GM19240 (cell line): Measurements from ENCODE around the gene GAREM1.

Source experiments
- DNase-seq: peaks from one replicate; pipeline ENCODE4 v3.0.0; 2011; ENCODE audit warnings: low spot score; ENCODE audit not compliant: insufficient read length

Gene GAREM1

GRCh38 chr18:32459361-32460101 lies 11.2 kb downstream of the GAREM1 start:
- no peak for DNase-seq

DNA sequence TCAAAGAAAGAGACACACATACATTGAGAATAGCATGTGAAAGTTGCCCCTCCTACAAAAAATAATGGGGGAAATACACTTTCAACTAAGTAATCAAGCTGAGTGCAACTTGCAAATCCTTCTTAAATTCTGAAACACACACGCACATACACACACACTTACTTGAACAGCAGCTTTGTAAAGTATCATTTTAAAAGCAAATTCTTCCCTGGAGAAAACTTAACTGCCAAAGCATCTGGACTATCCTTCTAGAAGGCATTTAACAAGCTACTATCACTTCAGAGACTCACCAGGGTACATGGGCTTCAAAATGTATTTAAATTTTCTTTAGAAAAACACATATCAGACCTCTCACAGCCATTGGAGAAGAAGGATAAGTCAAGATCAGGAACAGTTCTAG lies 15.3 kb downstream of the GAREM1 start:
- no peak for DNase-seq

DNA sequence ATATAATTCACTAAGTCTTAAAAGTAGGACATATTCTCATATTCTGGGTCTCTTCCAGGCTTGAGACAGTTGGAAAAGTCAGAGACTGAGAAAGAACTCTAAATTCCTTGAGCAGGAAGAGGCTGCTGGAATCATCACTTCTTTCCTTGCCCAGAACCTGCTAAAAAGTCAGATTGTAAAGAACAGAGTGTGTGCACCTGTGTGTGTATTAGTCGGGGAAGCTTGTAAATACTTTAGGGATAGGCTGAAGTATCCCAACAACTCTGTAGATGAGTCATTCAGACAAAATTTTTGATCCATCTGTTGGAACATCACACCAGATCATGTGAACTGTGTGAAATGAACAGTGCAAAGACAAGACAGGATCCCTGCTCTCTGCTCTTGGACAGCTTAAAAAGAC lies 16.1 kb downstream of the GAREM1 start:
- DNase-seq = no peak

GRCh38 chr18:32450874-32451273 lies 19.8 kb downstream of the GAREM1 start:
- DNase-seq = no peak

DNA sequence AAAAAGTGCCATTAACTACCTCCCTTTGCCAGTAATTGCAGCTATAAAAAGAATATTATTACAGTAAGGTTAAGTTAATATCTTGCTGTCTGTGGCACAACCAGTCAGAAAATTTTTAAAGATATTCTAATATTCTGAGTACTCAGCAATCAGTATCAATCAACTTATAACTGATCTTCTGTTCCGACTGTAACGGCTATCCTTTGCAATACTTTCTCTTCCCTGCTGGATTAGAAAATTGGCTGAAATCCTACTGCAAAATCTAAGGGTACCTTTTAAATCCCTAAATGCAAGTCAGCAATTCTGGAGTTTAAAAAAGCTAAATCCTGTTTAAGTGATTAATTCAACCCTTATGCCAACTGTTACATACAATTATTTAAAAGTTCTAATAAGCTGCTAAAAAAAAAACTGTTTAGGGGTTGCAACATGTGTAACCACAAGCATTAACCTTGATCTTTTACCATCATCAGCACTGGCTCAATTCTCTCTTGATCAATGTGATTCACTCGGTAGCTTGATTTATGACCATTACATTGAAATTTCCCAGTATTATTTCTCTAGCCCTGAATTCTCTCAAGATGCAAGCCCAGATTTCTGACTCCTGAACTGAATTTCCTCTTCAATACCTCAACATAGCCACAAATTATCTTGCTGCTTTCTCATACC lies 20.5 kb downstream of the GAREM1 start:
- no peak for DNase-seq

- DNase-seq = no peak
These were observed 23.9 kb downstream of the GAREM1 start for GRCh38 chr18:32446780-32447179.

DNA sequence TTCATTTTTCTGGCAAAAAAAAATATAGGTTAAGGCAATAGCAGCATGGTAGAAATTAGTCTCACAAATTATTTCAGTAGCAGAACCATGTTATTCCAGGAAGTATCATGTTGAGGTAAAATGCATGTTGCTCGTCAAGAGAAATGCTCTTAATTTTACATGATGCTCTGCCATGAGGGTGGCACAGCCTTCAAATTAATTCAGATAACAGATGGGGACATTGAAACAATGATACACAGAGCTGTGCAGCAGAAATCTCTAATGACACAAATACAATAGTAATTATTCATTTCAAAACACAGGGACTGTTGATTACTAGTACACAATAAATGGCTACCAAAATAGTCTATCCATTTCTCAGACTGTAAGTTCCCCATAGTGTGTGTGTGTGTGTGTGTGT lies 24.8 kb downstream of the GAREM1 start:
- no peak for DNase-seq

- DNase-seq = no peak
These were observed 26.9 kb downstream of the GAREM1 start for GRCh38 chr18:32443706-32444215.

- no peak for DNase-seq
These were observed 27.5 kb downstream of the GAREM1 start for GRCh38 chr18:32443033-32443705.

- no peak for DNase-seq
These were observed 28.1 kb downstream of the GAREM1 start for GRCh38 chr18:32442575-32442974.

- no peak for DNase-seq
These were observed 29.1 kb downstream of the GAREM1 start for GRCh38 chr18:32441533-32441932.

DNA sequence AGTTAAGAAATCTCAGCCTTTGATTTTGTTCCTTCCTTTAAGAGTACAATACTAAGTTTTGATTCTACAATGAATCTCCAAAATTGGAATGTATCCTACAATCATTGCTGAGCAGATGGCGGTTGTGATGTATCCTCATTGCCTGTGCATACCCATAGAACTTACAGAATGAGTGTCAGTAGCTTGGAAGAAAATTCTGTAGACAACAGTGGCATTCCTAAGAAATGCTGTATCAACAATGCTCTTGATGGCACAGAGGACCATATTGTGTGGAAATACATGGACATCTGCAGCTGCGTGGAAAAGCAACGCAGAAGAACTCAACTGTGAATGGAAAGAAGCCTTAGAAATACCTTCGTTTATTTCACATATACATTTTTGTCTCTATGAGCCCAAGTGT lies 30.2 kb downstream of the GAREM1 start:
- DNase-seq = no peak

DNA sequence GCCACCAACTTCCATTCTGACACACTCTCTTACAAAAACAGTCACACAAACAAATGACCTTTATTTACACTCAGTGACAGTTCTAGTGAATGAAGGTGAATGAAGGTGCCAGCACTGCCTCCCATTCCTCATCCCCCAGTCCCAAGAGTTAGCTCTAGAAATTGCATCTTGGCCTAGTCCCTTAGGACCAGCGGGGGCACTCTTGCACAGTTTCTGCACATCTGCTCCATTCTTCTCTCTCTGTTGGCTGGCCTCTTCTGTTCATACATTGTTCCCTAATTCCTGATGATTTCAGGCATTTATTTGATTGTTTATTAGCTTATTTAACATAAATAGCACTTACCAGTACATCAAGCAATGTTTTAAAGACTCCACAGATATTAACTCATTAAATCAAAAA lies 30.9 kb downstream of the GAREM1 start:
- no peak for DNase-seq

DNA sequence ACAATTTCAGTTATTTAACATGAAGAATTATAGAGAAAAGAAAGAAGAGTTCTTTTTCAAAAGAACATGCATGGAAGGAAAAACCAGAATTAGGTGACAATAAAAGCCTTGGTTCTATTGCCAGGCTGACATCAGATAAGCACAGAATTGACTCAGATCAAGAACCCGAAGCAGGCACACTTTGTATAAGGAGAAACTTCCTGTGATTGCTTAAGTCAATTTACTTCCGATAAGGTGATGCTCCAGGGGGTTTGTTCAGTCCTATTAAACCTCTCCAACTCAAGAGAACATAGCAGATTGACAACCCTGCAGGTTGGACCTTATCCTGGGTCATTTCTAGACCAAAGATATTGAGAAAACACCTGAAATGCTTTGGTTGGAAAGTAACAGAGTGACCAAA lies 31.4 kb downstream of the GAREM1 start:
- no peak for DNase-seq

DNA sequence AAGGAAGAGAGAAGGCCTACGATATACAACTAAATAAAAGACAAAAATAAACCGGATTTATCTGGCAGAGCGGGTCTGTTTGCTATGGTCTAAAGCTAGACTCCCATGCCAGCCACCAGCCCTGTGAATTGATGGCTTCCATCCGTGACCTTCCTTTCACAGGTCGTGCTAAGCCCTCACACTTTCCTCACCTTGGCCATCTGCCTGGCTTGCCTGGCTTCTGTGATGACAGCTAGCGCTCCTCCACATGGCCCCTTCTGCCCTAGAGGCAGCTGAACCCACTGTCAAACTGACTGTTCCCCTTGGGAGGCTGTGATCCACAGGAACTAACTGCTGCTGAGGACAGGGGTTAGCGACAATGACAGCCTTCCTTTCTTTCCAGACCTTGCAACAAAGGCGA lies 32.5 kb downstream of the GAREM1 start:
- DNase-seq = no peak

- DNase-seq = no peak
These were observed 33.4 kb downstream of the GAREM1 start for GRCh38 chr18:32437100-32437834.

DNA sequence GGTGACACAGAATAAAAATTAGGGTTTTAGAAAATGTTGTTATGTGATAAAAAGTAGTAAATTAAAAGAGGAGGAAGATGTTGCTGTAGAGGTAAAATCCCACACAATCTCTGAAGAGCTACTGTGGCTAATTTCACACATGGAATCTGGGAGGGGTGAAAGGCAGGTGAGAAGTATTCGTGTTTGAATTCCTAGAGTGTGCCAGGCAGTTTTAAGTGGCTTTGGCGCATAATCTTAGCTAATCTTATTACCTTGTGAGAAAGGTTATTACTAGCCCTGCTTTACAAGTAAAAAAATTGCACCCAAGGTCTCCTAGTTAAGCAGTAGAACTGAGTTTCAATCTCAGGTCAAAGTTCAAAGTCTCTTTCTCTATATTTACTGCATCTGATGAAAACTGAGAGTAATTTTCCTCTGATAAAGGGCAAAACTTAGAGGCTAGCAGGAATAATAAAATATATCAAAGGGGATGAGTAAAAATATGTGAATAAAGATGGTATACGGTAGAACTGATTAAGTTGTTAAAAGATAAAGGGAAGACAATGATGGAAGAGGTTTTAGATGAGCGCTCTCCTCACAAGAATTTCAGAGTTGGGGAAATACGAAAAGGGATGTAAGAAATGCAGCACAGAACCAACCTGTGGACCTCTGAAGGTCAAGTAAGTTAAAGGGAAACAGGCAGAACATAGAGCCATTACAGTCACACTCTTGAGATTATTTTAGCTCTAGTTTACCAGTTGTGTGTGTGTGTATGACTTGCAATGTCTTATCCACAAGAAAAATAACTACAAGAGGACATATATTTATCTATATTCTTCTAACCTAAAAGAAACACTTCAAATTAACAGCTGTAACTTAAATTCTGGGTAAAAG lies 34.8 kb downstream of the GAREM1 start:
- DNase-seq = no peak

DNA sequence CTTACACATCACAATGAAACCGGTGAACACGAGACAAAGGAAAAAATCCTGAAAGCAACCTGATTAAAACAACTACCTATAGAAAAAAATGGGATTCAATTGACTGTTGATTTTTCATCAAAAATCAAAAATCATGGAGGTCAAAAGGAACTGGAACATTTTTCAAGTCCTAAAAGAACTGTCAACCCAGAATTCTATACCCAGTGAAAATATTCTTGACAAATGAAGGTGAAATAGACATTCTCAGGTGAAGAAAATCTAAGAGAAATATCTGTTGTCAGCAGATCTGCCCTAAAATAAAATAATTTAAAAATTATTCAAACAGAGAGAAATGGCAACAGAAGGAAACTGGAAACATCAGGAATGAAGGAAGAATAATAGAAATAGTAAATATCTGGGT lies 38.9 kb downstream of the GAREM1 start:
- no peak for DNase-seq

GRCh38 chr18:32429402-32429801 lies 41.3 kb downstream of the GAREM1 start:
- DNase-seq = no peak

GRCh38 chr18:32427084-32427900 lies 43.4 kb downstream of the GAREM1 start:
- DNase-seq = no peak
